Measurements from ENCODE around the gene CXCL17.

- TF ChIP-seq CTCF (optimal IDR thresholded peaks at IDR 0.05 in 1 of 3, IDR thresholded peaks at IDR 0.05 in 1 of 3, conservative IDR thresholded peaks at IDR 0.05 in 1 of 3; ENCODE audit: extremely low read depth in 1 of 3, insufficient read depth in 2 of 3, low read length in 3 of 3) (no peak), EZH2 (IDR thresholded peaks at IDR 0.05; ENCODE audit: low read length) (no peak)
Observed at GRCh38 chr19:42472402-42473147, 29.8 kb upstream of the CXCL17 start.

All from keratinocyte (primary cell).